OCI-LY7 (cell line): ENCODE data around the gene FMN1.

ENCODE experiments used
- EZH2phosphoT487 ChIP-seq: fragments of 200-600 bp; sonication (generic); IDR thresholded peaks from 2 replicates; pipeline ENCODE4 v1.6.1; 2018; ENCODE audit warnings: low read depth, borderline replicate concordance, mild to moderate bottlenecking, mixed run types, antibody characterized with exemption, low read length, moderate library complexity, mixed read lengths
- TF ChIP-seq, protein P1 (sequence below): fragments of 200-600 bp; sonication (generic); conservative IDR thresholded peaks from 2 replicates; pipeline ENCODE4 v1.5.1; 2014; ENCODE audit warnings: mild to moderate bottlenecking, antibody characterized with exemption, low read length, moderate library complexity, mixed read lengths

GRCh38 chr15:33059184-33059583 lies 135.3 kb downstream of the FMN1 start:
- TF ChIP-seq, protein P1, sequence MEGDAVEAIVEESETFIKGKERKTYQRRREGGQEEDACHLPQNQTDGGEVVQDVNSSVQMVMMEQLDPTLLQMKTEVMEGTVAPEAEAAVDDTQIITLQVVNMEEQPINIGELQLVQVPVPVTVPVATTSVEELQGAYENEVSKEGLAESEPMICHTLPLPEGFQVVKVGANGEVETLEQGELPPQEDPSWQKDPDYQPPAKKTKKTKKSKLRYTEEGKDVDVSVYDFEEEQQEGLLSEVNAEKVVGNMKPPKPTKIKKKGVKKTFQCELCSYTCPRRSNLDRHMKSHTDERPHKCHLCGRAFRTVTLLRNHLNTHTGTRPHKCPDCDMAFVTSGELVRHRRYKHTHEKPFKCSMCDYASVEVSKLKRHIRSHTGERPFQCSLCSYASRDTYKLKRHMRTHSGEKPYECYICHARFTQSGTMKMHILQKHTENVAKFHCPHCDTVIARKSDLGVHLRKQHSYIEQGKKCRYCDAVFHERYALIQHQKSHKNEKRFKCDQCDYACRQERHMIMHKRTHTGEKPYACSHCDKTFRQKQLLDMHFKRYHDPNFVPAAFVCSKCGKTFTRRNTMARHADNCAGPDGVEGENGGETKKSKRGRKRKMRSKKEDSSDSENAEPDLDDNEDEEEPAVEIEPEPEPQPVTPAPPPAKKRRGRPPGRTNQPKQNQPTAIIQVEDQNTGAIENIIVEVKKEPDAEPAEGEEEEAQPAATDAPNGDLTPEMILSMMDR: no peak
- no peak for TF ChIP-seq EZH2phosphoT487
